NCI-H2227 (cell line): Measurements from ENCODE around the gene BEGAIN.

Experiments used
- DNase-seq: peaks from one replicate; lab custom pipeline; 2025; ENCODE audit not compliant: unreplicated experiment; lab: John Stamatoyannopoulos, UW

The BEGAIN gene, protein sequence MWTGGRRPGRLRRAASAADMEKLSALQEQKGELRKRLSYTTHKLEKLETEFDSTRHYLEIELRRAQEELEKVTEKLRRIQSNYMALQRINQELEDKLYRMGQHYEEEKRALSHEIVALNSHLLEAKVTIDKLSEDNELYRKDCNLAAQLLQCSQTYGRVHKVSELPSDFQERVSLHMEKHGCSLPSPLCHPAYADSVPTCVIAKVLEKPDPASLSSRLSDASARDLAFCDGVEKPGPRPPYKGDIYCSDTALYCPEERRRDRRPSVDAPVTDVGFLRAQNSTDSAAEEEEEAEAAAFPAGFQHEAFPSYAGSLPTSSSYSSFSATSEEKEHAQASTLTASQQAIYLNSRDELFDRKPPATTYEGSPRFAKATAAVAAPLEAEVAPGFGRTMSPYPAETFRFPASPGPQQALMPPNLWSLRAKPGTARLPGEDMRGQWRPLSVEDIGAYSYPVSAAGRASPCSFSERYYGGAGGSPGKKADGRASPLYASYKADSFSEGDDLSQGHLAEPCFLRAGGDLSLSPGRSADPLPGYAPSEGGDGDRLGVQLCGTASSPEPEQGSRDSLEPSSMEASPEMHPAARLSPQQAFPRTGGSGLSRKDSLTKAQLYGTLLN

GRCh38 chr14:100587086-100587762 lies at the start of gene BEGAIN:
Gene BEGAIN (minus strand): TSS chr14:100587417. CDS start chr14:100587290, 127 bp downstream.
- DNase-seq: peak; percentile 69

DNA sequence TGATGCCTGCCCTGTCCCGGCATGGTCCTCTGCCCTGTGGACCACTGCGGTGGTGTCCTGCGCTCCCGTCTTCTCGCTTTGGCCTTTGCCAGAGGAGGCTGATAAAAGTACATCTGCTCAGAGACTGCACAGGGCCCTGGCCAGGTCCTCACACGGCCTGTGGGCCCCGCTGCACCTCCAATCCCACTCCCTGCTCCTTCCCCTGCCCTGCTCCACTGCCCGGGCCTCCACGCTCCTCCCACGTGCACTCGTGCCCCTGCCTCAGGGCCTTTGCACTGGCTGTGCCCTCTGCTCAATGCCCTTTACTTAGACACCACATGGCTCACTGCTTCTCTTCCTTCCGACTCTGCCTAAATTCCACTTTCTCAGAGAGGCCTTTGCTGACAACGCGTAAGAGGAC lies 49.3 kb upstream of the BEGAIN start:
- no peak for DNase-seq

GRCh38 chr14:100634026-100634425 lies 46.8 kb upstream of the BEGAIN start:
- DNase-seq: no peak

DNA sequence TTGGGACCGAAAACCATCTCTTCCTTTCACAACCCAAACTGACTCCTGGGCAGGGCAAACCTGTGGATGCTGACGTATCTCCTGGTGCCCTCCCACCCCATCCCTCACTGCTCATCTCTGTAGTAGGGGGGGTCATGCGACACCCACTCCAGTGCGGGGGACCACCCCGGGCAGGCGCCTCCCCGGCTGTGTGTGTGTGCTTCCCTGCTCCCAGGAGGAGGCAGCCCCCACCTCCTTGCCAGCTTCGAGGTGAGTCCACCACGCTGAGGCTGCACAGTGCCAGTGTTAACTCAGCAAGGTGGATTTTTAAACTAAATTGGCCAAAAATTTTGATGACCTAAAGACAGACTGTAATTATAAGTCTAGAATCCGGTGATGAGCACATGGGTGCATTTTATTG lies 46.2 kb upstream of the BEGAIN start:
- no peak for DNase-seq

DNA sequence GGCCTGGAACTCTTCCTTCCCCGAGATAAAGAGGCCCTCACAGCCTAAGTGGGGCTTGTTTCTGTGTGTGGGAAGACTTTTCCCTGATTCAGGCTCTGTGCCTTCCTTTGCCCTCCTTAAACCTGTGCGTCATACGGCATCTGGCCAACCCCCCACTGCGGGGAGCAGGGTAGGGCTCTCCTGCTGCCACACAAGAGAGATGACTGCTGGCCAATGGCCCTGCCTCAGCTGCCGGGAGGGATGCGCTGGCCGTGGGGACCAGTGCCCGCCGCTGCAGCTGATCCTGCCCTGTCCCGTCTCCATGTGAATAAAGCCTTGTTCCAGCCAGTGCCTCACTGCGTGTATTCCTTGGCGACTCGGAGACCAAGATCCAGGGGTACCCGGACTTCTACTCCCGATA lies 42.5 kb upstream of the BEGAIN start:
- no peak for DNase-seq

GRCh38 chr14:100629098-100629497 lies 41.9 kb upstream of the BEGAIN start:
- no peak for DNase-seq

DNA sequence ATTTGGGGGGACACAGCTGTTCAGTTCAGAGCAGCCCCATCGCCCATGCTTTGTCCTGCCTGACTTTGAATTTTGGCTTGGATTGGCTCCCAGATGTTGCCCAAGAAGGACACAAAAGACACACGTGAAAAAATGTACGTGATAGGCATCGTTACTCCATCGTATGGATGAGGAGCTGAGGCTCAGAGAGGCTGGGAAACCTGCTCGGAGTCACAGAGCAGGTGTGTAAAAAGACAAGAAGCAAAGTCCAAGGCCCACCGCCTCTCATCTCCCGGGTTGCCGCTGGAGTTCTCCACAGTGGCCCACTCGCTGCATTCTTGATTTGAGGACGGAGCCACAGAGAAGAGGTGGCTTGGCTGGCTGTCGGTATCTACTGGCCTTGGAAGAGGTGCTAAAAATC lies 41.0 kb upstream of the BEGAIN start:
- no peak for DNase-seq

GRCh38 chr14:100626614-100627013 lies 39.4 kb upstream of the BEGAIN start:
- no peak for DNase-seq

DNA sequence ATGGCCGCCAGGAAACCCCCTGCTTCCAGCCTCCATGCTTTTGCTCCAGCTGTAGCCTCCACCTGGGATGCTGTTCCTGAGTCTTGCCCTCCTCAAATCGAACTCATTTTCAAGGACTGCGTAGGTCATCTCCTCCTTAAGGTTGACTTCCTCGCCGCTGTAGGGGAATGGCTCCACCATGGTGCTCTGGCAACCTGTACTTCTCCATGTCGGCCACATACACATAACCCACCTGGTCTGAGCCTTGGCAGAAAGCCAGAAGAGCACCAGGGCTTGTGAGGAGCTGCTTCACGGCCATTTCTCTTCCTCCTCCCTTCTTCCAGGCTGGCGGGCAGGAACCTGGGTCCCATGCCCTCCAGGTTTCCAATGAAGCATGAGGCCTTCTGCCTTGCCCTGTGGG lies 36.7 kb upstream of the BEGAIN start:
- no peak for DNase-seq

DNA sequence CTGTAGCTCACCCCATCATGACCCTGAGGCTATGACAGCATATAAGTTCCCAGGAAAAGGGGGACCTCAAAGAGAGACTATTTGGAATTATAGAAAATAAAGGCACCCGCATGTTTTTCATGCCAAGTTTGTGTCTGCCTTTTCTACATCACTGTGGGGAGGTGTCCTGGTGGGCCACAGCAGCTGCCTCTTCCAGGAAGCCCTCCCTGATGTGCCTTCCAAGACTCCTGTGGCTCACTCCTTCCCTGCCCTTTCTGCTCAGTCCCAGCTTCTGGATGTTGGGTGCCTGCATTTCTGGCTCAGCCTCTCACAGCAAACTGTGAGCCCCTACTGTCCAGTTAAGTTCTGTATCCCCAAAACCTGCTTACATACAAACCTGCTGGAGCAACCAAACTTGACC lies 36.3 kb upstream of the BEGAIN start:
- DNase-seq: no peak

- no peak for DNase-seq
Measured at GRCh38 chr14:100622708-100623485, 35.7 kb upstream of the BEGAIN start.

DNA sequence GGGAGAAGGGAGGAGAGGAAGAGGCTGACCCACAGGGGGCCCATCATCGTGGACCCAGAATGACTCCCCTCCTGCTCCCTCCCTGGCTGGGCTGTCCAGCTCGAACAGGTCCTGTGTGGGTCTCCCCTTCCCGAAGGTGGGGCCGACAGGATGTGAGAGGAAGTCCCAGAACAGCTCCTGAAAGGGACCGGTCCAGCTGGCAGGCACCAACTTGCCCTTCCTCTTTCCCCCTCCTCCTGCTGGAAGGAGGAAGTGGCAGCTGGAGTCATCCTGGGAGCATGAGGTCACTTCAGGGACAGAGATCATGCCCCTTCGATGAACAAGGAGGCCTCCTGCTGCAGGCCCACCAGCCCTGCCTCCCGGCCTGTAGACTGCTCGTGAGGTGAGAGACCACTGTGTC lies 35.0 kb upstream of the BEGAIN start:
- no peak for DNase-seq

DNA sequence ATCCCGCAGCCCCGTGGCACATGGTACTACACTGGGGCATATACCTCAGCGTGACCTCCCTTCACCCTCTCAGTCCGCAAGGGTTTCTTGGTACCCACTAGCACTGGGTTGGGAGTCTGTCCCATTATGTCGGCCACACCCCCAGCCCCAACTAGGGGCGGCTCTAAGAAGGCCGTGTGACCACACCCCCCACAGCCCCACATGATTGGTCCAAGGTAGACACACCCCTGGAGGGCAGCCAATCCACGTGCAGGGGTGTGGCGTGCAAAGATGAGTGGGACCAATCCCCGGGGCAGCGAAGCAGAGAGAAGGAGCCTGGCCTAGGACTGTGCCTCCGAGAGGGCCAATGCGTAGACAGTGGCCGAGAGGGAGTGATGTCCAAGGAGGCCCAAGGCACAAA lies 34.6 kb upstream of the BEGAIN start:
- DNase-seq: no peak

DNA sequence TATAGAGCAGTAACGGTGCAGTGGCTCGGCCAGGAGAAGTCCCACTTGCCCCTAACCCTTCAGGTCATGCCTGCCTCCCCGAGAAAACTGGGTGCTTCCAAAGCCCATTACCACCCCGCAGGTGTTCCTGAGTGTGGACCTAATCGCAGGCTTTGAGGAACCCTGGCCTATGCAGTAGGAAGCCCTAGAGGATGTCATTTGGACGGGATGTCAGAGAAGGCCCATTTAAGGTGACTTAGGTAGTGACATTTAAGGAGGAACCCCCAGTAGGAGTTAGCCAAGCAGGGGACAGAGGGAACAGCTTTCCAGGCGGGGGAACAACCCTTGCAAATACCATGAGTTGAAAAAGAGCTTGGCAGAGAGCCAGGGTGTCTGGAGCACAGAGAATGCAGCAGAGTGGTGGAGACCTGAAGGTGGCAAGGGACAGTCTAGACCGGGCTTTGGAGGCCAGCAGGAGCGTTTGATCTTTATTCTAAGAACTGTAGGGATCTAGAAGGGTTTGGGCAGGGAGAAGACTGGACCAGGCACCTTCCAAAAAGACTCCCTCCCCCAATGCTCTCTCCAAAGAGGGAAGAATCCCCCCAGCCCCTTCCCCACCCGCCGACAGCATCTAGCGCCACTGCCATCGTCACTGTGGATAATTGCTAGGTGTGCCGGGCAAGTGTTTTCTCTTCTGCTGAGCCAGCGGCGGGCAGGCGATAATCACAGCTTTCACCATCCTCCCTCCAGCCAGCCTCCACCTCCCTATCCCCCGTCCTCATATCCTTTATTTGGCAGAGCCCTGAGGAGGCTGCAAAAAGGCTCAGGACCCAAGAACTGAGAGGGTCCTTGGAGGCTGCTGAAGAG lies 33.3 kb upstream of the BEGAIN start:
- peak; percentile 84 for DNase-seq

DNA sequence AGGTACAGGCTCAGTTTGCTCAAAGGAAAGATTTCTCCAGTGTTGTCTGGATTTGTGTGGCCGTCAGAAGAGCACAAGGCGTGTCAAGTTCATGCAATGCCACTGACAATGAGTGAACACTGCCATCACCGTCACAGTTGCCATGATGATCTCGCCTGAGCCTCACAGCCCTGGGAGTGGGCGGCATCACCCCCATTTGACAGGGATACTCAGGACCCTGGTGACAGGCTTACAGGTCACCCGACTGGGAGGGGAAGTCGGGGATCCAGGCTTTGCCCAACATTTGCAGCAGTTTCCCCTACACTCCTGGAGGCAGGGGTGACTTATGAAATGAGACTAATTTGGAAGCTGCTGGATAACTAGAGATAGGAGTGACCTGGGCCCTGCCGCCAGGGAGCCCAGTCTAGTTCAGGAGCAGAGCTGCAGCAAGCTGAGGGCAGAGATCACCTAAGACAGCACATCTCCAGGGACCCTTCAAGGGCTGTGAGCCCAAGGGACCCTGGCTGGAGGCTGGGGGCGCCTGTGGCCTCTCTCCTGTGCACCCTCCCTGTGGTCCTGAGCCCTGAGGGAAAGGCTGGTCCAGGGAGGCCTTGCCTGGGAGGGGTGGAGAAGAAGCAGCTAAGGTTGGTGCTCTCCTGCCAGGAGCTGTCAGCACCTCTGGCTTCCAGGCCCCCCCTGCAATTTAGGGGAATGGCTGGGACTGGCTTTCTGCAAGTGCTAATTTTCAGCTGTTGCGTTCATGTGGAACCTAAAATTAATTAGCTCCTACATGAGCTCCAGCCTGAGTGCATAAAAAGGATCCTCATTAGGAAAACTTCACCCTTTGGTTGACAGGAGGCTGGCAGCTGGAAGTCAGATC lies 32.4 kb upstream of the BEGAIN start:
- no peak for DNase-seq

- no peak for DNase-seq
Measured at GRCh38 chr14:100618763-100619320, 31.6 kb upstream of the BEGAIN start.

GRCh38 chr14:100618318-100618693 lies 31.1 kb upstream of the BEGAIN start:
- no peak for DNase-seq

DNA sequence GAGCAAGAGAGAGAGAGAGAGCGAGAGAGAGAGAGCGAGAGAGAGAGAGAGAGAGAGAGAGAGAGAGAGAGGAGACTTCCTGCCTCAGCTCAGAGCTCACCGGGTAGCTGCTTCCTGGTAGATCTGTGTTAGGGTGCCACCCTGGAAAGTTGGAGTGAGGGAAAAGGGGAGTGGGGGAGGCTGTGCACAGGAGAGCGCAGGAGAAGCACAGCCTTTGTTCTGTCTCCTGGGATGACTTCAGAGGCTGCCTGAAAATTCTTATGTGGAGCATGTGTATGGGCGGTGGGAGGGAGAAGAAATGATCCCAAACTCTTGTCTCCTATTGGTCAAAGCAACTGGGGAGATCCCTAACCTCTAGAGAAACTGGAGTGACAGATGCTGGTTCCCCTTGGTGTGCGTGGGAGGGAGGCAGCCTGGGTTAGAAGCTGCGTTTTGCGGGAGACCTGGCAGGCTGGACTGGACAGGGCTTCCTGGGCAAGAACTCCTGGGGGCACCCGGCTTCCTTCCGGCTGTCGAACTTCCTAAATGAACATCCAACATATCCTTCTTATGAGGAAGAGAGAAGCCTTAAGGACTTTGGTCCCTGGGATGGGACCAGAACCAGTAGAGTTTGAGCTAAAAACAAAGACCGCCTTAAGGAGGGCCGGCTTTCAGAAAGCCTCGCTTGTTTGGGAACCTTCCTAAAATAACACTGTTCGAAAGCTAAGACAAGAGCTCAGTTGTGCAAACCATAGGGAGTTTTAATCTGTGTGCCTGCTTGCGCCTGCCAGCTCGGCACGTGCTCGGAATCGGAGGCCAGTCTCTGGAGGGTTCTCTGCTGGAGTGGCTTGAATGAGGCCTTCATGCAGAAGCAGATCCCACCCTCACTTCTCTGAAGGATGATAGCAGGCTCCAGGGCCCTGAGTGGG lies 30.4 kb upstream of the BEGAIN start:
- DNase-seq: no peak
